ENCODE data around the gene ULK4. TPM values are rescaled to one million over a fixed set of nuclear protein-coding genes. Genes with fewer than 3 reads are reported as not detected.

ULK4 gene
- total and polyA plus RNA-seq, 12 donors: 1.6 to 24.5 (median 6.9) TPM

GRCh38 chr3:41369838-41370237, 592.1 kb downstream of the ULK4 start:
- TF ChIP-seq, protein P1, sequence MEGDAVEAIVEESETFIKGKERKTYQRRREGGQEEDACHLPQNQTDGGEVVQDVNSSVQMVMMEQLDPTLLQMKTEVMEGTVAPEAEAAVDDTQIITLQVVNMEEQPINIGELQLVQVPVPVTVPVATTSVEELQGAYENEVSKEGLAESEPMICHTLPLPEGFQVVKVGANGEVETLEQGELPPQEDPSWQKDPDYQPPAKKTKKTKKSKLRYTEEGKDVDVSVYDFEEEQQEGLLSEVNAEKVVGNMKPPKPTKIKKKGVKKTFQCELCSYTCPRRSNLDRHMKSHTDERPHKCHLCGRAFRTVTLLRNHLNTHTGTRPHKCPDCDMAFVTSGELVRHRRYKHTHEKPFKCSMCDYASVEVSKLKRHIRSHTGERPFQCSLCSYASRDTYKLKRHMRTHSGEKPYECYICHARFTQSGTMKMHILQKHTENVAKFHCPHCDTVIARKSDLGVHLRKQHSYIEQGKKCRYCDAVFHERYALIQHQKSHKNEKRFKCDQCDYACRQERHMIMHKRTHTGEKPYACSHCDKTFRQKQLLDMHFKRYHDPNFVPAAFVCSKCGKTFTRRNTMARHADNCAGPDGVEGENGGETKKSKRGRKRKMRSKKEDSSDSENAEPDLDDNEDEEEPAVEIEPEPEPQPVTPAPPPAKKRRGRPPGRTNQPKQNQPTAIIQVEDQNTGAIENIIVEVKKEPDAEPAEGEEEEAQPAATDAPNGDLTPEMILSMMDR (IDR thresholded peaks at IDR 0.05): no peak
- Histone ChIP-seq H3K9me3 (replicated peaks in 1 of 3) (no peaks in the 10 kb centered on the region), H3K4me3 (no peak overlapping the region), H3K27ac (no peak overlapping the region), H3K27me3 (no peaks in the 10 kb centered on the region), H3K4me1 (replicated peaks in 1 of 2) (no peaks in the 10 kb centered on the region), H3K36me3 (replicated peaks in 1 of 2) (no peaks in the 10 kb centered on the region)
- whole genome bisulfite sequencing, 4 donors: 58 to 83% (median 63%) methylated on average over 3 of the region's 3 CpGs
- no peak for DNase-seq
- intact Hi-C loops (cut with DNase I): no loop called here

DNA sequence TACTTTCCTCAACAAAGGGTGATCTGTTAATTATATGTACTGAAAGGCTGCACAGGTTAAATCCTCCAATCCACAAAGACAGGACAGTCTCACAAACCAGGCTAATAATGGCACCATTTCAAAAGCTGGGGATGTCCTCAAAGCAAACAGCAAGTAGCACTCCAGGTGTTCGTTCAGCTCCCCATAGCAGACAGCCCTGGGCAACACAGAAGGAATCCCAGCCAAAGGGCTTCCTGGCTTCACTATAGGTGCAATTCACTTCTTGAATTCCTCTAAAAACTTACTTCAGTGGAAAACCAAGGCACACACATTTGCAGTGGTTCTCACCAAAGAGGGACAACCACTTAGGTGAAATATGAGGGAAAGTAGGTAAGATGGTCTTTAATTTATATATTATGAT, 595.9 kb downstream of the ULK4 start:
- 83 to 100% (median 97%) methylated on average over 1 of the region's 1 CpG for WGBS, 4 donors
- Histone ChIP-seq H3K27me3 (no peaks in the 10 kb centered on the region), H3K4me3 (no peak overlapping the region), H3K9me3 (replicated peaks in 1 of 3) (no peaks in the 10 kb centered on the region), H3K4me1 (replicated peaks in 1 of 2) (no peaks in the 10 kb centered on the region), H3K27ac (no peak overlapping the region), H3K36me3 (replicated peaks in 1 of 2) (no peaks in the 10 kb centered on the region)
- TF ChIP-seq, protein P1 (IDR thresholded peaks at IDR 0.05): no peak
- TF ChIP-seq POLR2A (IDR thresholded peaks at IDR 0.05): no peak
- DNase-seq: no peak
- intact Hi-C loops (cut with DNase I): no loop called here

- Histone ChIP-seq H3K27me3 (no peaks in the 10 kb centered on the region), H3K36me3 (replicated peaks in 1 of 2) (no peaks in the 10 kb centered on the region), H3K4me3 (no peak overlapping the region), H3K4me1 (replicated peaks in 1 of 2) (no peaks in the 10 kb centered on the region), H3K27ac (no peak overlapping the region), H3K9me3 (replicated peaks in 1 of 3) (no peaks in the 10 kb centered on the region)
- WGBS, 4 donors: 65 to 88% (median 83%) methylated on average over 2 of the region's 2 CpGs
- no peak for TF ChIP-seq POLR2A (IDR thresholded peaks at IDR 0.05)
- TF ChIP-seq, protein P1 (IDR thresholded peaks at IDR 0.05): no peak
- no peak for DNase-seq
- intact Hi-C loops (cut with DNase I): no loop called here
These were observed 597.2 kb downstream of the ULK4 start for GRCh38 chr3:41364736-41365135.

- intact Hi-C loops (cut with DNase I): no loop called here
These were observed 597.9 kb downstream of the ULK4 start for GRCh38 chr3:41363830-41364523.

More at GRCh38 chr3:41363830-41364523, 597.9 kb downstream of the ULK4 start:
- Histone ChIP-seq H3K4me3 (no peak overlapping the region), H3K4me1 (replicated peaks in 1 of 2) (no peaks in the 10 kb centered on the region), H3K27ac (no peak overlapping the region), H3K9me3 (replicated peaks in 1 of 3) (no peaks in the 10 kb centered on the region), H3K36me3 (replicated peaks in 1 of 2) (no peaks in the 10 kb centered on the region), H3K27me3 (no peaks in the 10 kb centered on the region)
- TF ChIP-seq, protein P1 (IDR thresholded peaks at IDR 0.05): no peak
- TF ChIP-seq POLR2A (IDR thresholded peaks at IDR 0.05): no peak
- 83 to 98% (median 95%) methylated on average over 4 of the region's 4 CpGs for WGBS, 4 donors
- DNase-seq: no peak
